ENCODE results near the gene COL5A1. TPM values are rescaled to one million over a fixed set of nuclear protein-coding genes. Genes with fewer than 3 reads are reported as not detected.

Gene COL5A1
- polyA plus RNA-seq, 1 donor (not counting 4 experiments of a cell fraction or from before 2014, with no cell fraction given): 3.1 TPM

DNA sequence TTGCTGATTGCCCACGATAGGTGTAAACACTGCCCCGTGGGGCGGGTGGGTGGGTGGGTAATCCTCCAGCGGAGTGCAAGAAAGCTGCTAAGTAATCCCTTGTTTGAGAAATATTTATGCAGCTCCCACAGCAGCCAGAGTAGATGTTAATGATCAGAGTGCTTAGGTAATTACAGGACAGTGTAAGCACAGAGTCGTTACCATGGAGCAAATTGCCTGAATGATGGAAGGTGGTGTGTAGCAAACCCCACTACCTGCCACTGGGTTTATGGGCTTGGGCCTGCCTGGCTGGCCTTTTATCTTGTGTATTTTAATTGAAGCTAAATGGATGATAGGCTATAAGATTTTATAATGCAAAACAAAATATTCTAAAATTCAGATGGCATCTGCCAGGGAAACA is 110.0 kb downstream of the COL5A1 start:
- no peaks in the 10 kb centered on the region for H3K79me2 ChIP-seq (ENCODE audit: control insufficient read depth, insufficient read depth, low read length)
- TF ChIP-seq EZH2 (IDR thresholded peaks at IDR 0.05; ENCODE audit: low read length) (no peak), CTCF (optimal IDR thresholded peaks at IDR 0.05 in 1 of 3, IDR thresholded peaks at IDR 0.05 in 1 of 3, conservative IDR thresholded peaks at IDR 0.05 in 1 of 3; ENCODE audit: extremely low read depth in 1 of 3, insufficient read depth in 2 of 3, low read length in 3 of 3) (no peak)
- peaks cover 4% of the 10 kb centered on the region for H3K9me3 ChIP-seq (ENCODE audit: control insufficient read depth, low read depth, low read length)
- no peak overlapping the region for H3K4me2 ChIP-seq (ENCODE audit: control insufficient read depth, extremely low read depth, insufficient read depth, low read depth, low read length)
- H3K4me3 ChIP-seq (ENCODE audit: control insufficient read depth in 2 of 3, extremely low read depth in 1 of 3, insufficient read depth in 2 of 3, low read depth in 1 of 3, low read length in 3 of 3): no peak overlapping the region
- no peak for DNase-seq (ENCODE audit: low read depth, low spot score)
- dilution Hi-C loops (cut with MboI; ENCODE audit: extremely low pct_ligation_motif_present, low sequenced_read_pairs): no loop called here
- no peaks in the 10 kb centered on the region for H3K27me3 ChIP-seq (ENCODE audit: control insufficient read depth, extremely low read depth, insufficient read depth, low read length)
- H3K9me1 ChIP-seq (ENCODE audit: control insufficient read depth, extremely low read depth, insufficient read depth, low read length): no peaks in the 10 kb centered on the region
- no peak overlapping the region for H2AFZ ChIP-seq (ENCODE audit: control insufficient read depth, low read length)
- H4K20me1 ChIP-seq (ENCODE audit: control insufficient read depth, extremely low read depth, insufficient read depth, low read length): no peaks in the 10 kb centered on the region
- no peak overlapping the region for H3K9ac ChIP-seq (ENCODE audit: control insufficient read depth, extremely low read depth, insufficient read depth, low read length)
- H3K27ac ChIP-seq (ENCODE audit: control insufficient read depth, insufficient read depth, low read length): no peak overlapping the region
- peaks cover 0 to 3% of the 10 kb centered on the region in 2 experiments for H3K36me3 ChIP-seq (ENCODE audit: control insufficient read depth in 2 of 2, extremely low read depth in 1 of 2, insufficient read depth in 2 of 2, low read length in 2 of 2)
- no peak for FAIRE-seq
- no peaks in the 10 kb centered on the region for H3K4me1 ChIP-seq (ENCODE audit: control insufficient read depth, extremely low read depth, insufficient read depth, low read length)

DNA sequence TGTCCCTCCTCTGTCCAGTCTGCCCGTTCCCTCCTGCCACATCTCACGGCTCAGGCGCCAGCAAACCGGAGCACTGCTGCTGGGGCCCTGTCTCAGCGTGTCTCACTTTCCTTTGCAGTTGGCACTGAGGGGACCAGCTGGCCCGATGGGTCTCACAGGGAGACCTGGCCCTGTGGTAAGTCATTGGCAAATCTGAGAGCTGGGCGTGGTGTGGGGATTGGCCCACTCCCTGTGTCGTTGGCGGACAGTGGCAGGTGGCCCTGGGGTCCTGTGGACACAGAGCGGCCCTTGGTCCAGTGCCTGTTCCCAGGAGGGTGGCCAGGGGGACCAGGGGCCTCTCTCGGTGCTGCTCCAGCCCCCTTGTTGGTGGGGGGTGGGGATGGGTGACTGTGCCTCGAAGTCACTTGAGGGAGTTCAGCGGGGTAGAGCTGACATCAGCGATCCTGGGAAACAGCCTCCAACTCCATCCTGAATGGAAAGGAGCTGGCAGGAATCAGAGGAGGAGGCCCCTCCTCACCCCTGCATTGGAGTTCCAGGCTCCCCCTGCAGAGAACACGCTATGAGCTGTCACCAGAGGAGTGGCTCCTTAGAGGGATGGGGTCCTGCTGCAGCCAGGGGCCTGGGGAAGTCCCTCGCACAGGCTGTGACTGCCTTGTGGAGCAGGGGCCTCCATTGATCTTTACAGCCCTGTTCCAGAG is 111.0 kb downstream of the COL5A1 start:
- dilution Hi-C loops (cut with MboI; ENCODE audit: extremely low pct_ligation_motif_present, low sequenced_read_pairs): no loop called here

More for the DNA sequence above, 111.0 kb downstream of the COL5A1 start:
- Histone ChIP-seq H3K79me2 (ENCODE audit: control insufficient read depth, insufficient read depth, low read length) (no peaks in the 10 kb centered on the region), H3K4me1 (ENCODE audit: control insufficient read depth, extremely low read depth, insufficient read depth, low read length) (no peaks in the 10 kb centered on the region), H3K9ac (ENCODE audit: control insufficient read depth, extremely low read depth, insufficient read depth, low read length) (no peak overlapping the region), H3K9me3 (ENCODE audit: control insufficient read depth, low read depth, low read length) (peaks cover 2% of the 10 kb centered on the region), H3K27me3 (ENCODE audit: control insufficient read depth, extremely low read depth, insufficient read depth, low read length) (no peaks in the 10 kb centered on the region), H4K20me1 (ENCODE audit: control insufficient read depth, extremely low read depth, insufficient read depth, low read length) (no peaks in the 10 kb centered on the region), H3K4me3 (ENCODE audit: control insufficient read depth in 2 of 3, extremely low read depth in 1 of 3, insufficient read depth in 2 of 3, low read depth in 1 of 3, low read length in 3 of 3) (no peak overlapping the region), H3K36me3 (ENCODE audit: control insufficient read depth in 2 of 2, extremely low read depth in 1 of 2, insufficient read depth in 2 of 2, low read length in 2 of 2) (peaks cover 0 to 3% of the 10 kb centered on the region in 2 experiments), H2AFZ (ENCODE audit: control insufficient read depth, low read length) (no peak overlapping the region), H3K9me1 (ENCODE audit: control insufficient read depth, extremely low read depth, insufficient read depth, low read length) (no peaks in the 10 kb centered on the region), H3K27ac (ENCODE audit: control insufficient read depth, insufficient read depth, low read length) (no peak overlapping the region), H3K4me2 (ENCODE audit: control insufficient read depth, extremely low read depth, insufficient read depth, low read depth, low read length) (no peak overlapping the region)
- DNase-seq (ENCODE audit: low read depth, low spot score) (no peak), FAIRE-seq (no peak)
- TF ChIP-seq CTCF (optimal IDR thresholded peaks at IDR 0.05 in 1 of 3, IDR thresholded peaks at IDR 0.05 in 1 of 3, conservative IDR thresholded peaks at IDR 0.05 in 1 of 3; ENCODE audit: extremely low read depth in 1 of 3, insufficient read depth in 2 of 3, low read length in 3 of 3) (no peak), EZH2 (IDR thresholded peaks at IDR 0.05; ENCODE audit: low read length) (no peak)
